ENCODE measurements around the gene CELSR1.

- TF ChIP-seq CTCF (conservative IDR thresholded peaks at IDR 0.05 in 1 of 2, IDR thresholded peaks at IDR 0.05 in 1 of 2; ENCODE audit: low read depth in 1 of 2, low read length in 2 of 2) (peak; percentile 56 to 78), EZH2 (IDR thresholded peaks at IDR 0.05; ENCODE audit: low read length, missing control alignments) (no peak)
Measured at GRCh38 chr22:46563381-46564083, 26.1 kb upstream of the CELSR1 start.
